Measurements from ENCODE around the gene SASH1.
"Not testable (repeated sequence)": the region's sequence is repeated elsewhere in the genome, so short reads cannot be mapped to it uniquely, and the experiment has no call there.

SASH1 gene

DNA sequence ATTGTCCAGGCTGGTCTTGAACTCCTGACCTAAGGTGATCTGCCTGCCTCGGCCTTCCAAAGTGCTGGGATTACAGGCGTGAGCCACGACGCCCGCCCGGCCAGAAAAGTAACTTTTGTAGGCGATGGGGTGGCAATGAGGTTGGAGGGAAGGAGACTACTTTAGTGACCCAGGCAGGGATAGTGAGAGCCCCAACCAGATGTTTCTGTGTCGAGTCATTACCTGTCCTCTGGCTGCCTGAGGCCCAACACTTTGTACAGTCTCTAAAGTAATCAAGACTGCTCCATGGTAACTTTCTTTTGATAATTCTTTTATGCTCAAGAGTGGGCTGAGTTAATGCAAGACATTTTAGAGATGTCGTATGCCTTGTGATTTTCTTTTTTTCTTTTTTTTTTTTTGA lies 6.8 kb downstream of the SASH1 start:
- TF ChIP-seq TARDBP (IDR thresholded peaks at IDR 0.05): no peak
- no peak for TF ChIP-seq BHLHE40 (IDR thresholded peaks at IDR 0.05; ENCODE audit: borderline replicate concordance)
- TF ChIP-seq NFRKB (IDR thresholded peaks at IDR 0.05): no peak
- no peak for TF ChIP-seq LEF1 (IDR thresholded peaks at IDR 0.05; ENCODE audit: borderline replicate concordance)
- no peak for TF ChIP-seq ELF4 (IDR thresholded peaks at IDR 0.05)
- TF ChIP-seq SUZ12 (IDR thresholded peaks at IDR 0.05): no peak
- TF ChIP-seq, protein P1, sequence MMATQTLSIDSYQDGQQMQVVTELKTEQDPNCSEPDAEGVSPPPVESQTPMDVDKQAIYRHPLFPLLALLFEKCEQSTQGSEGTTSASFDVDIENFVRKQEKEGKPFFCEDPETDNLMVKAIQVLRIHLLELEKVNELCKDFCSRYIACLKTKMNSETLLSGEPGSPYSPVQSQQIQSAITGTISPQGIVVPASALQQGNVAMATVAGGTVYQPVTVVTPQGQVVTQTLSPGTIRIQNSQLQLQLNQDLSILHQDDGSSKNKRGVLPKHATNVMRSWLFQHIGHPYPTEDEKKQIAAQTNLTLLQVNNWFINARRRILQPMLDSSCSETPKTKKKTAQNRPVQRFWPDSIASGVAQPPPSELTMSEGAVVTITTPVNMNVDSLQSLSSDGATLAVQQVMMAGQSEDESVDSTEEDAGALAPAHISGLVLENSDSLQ (IDR thresholded peaks at IDR 0.05): no peak
- TF ChIP-seq CTBP1 (IDR thresholded peaks at IDR 0.05; ENCODE audit: borderline replicate concordance): no peak
- TF ChIP-seq FOXA1 (IDR thresholded peaks at IDR 0.05): no peak
- TF ChIP-seq L3MBTL2 (conservative IDR thresholded peaks at IDR 0.05): no peak
- TF ChIP-seq FOXK2 (IDR thresholded peaks at IDR 0.05): no peak
- no peak for TF ChIP-seq FOXM1 (IDR thresholded peaks at IDR 0.05; ENCODE audit: borderline replicate concordance)
- no peak for TF ChIP-seq ZNF384 (IDR thresholded peaks at IDR 0.05)
- no peak for TF ChIP-seq ARNT (IDR thresholded peaks at IDR 0.05)
- no peak for TF ChIP-seq HDGF (IDR thresholded peaks at IDR 0.05; ENCODE audit: borderline replicate concordance)
- TF ChIP-seq SP1 (IDR thresholded peaks at IDR 0.05): no peak
- no peak for DNase-seq (ENCODE audit: extremely low spot score)
- POLR2A ChIA-PET: no interaction called here
- CTCF ChIA-PET: interaction anchor here (0.6 to 0.7 kb wide), 2 partner anchors 210 to 679 kb away, joined by 3 to 4 read pairs; no protein-coding TSS in a partner anchor

DNA sequence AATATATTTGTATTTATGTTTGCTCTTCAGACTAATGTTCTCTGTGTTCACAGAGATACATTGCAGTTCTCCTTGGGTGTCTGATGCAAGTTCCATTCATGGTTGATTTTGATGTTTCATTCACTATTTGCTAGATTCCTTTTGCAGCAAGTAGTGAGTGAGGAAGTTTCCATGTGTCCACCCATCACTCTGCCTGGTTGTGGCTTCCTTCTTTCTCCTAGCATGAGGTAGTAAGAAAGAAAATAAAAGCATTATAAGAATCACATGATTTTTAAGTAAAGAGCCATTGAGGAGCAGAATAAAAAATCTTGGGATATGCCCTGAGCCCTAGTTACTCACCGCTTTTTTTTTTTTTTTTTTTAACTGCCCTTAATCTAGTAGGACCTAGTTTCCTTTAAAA lies 8.7 kb downstream of the SASH1 start:
- ChIA-PET CTCF (no interaction called here), POLR2A (no interaction called here)
- DNase-seq (ENCODE audit: extremely low spot score): no peak
- no peak for TF ChIP-seq HDGF (IDR thresholded peaks at IDR 0.05; ENCODE audit: borderline replicate concordance)
- no peak for TF ChIP-seq ELF4 (IDR thresholded peaks at IDR 0.05)
- no peak for TF ChIP-seq CTBP1 (IDR thresholded peaks at IDR 0.05; ENCODE audit: borderline replicate concordance)
- no peak for TF ChIP-seq FOXK2 (IDR thresholded peaks at IDR 0.05)
- no peak for TF ChIP-seq FOXM1 (IDR thresholded peaks at IDR 0.05; ENCODE audit: borderline replicate concordance)
- TF ChIP-seq SP1 (IDR thresholded peaks at IDR 0.05): no peak
- no peak for TF ChIP-seq LEF1 (IDR thresholded peaks at IDR 0.05; ENCODE audit: borderline replicate concordance)
- TF ChIP-seq L3MBTL2 (conservative IDR thresholded peaks at IDR 0.05): no peak
- TF ChIP-seq FOXA1 (IDR thresholded peaks at IDR 0.05): no peak
- TF ChIP-seq TARDBP (IDR thresholded peaks at IDR 0.05): no peak
- TF ChIP-seq ZNF384 (IDR thresholded peaks at IDR 0.05): no peak

DNA sequence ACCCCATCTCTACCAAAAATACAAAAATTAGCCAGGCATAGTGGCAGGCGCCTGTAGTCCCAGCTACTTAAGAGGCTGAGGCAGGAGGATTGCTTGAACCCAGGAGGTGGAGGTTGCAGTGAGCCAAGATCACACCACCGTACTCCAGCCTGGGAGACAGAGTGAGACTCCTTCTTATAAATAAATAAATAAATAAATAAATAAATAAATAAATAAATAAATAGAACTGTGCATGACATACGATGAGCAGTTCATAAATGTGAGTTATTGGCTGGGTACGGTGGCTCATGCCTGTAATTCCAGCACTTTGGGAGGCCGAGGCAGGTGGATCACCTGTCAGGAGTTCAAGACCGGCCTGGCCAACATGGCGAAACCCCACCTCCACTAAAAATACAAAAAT lies 9.8 kb downstream of the SASH1 start:
- POLR2A ChIA-PET; CTCF ChIA-PET; DNase-seq (ENCODE audit: extremely low spot score): not testable (repeated sequence)

DNA sequence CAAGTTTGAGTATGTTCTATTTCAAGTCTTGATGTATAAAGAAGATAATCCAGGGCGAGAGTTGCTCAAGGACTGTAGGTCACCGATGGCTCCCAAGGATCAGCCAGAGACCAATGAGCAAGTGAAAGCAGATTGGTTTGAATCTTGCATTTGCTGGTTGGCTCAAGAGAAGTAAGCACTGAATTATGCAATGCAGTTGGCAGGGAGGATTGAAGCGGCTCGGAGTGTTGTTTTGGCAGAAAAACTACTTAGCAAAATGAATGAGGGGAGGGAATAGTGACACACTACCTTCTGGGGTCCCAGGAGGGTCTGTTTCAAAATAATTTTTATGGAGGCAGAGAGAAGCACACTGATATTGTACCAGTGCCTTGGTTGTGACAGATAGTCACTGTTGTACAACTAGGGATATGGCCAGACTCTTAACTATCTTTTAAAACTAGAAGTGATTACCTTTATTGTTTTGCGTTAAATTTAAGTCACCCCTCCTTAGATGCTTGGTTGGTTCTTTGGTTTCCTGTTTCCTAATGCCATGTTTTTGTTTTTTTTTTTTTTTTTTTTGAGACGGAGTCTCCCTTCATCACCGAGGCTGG lies 15.7 kb downstream of the SASH1 start:
- DNase-seq (ENCODE audit: extremely low spot score): no peak
- CTCF ChIA-PET: interaction anchor here (0.6 kb wide), 1 partner anchor 10 kb away, joined by 4 read pairs; no protein-coding TSS in a partner anchor
- TF ChIP-seq TARDBP (IDR thresholded peaks at IDR 0.05): no peak
- no peak for TF ChIP-seq L3MBTL2 (conservative IDR thresholded peaks at IDR 0.05)
- TF ChIP-seq FOXM1 (IDR thresholded peaks at IDR 0.05; ENCODE audit: borderline replicate concordance): no peak
- no peak for TF ChIP-seq ARNT (IDR thresholded peaks at IDR 0.05)
- TF ChIP-seq FOXA1 (IDR thresholded peaks at IDR 0.05): no peak
- no peak for TF ChIP-seq BHLHE40 (IDR thresholded peaks at IDR 0.05; ENCODE audit: borderline replicate concordance)
- no peak for TF ChIP-seq CTBP1 (IDR thresholded peaks at IDR 0.05; ENCODE audit: borderline replicate concordance)
- POLR2A ChIA-PET: no interaction called here

DNA sequence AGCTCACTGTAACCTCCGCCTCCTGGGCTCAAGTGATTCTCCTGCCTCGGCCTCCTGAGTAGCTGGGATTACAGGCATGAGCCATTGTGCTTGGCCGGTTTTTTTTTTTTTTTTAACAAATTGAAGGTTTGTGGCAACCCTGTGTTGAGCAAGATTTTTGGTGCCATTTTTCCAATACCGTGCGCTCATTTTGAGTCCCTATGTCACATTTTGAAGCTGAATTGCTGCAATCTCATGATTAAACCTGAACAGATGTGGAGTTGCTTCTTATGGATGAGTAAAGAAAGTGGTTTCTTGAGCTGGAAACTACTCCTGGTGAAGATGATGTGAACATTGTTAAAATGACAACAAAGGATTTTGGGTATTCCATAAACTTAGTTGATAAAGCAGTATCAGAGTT lies 16.6 kb downstream of the SASH1 start:
- ChIA-PET CTCF (no interaction called here), POLR2A (no interaction called here)
- DNase-seq (ENCODE audit: extremely low spot score): no peak
- TF ChIP-seq LEF1 (IDR thresholded peaks at IDR 0.05; ENCODE audit: borderline replicate concordance) (no peak), L3MBTL2 (conservative IDR thresholded peaks at IDR 0.05) (no peak), NFRKB (IDR thresholded peaks at IDR 0.05) (no peak), FOXA1 (IDR thresholded peaks at IDR 0.05) (no peak), TARDBP (IDR thresholded peaks at IDR 0.05) (no peak), ARNT (IDR thresholded peaks at IDR 0.05) (no peak), SUZ12 (IDR thresholded peaks at IDR 0.05) (no peak), FOXM1 (IDR thresholded peaks at IDR 0.05; ENCODE audit: borderline replicate concordance) (no peak), CTBP1 (IDR thresholded peaks at IDR 0.05; ENCODE audit: borderline replicate concordance) (no peak), HDGF (IDR thresholded peaks at IDR 0.05; ENCODE audit: borderline replicate concordance) (no peak), ZNF384 (IDR thresholded peaks at IDR 0.05) (no peak), ELF4 (IDR thresholded peaks at IDR 0.05) (no peak), FOXK2 (IDR thresholded peaks at IDR 0.05) (no peak), BHLHE40 (IDR thresholded peaks at IDR 0.05; ENCODE audit: borderline replicate concordance) (no peak), SP1 (IDR thresholded peaks at IDR 0.05) (no peak)
- TF ChIP-seq, protein P1 (IDR thresholded peaks at IDR 0.05): no peak

DNA sequence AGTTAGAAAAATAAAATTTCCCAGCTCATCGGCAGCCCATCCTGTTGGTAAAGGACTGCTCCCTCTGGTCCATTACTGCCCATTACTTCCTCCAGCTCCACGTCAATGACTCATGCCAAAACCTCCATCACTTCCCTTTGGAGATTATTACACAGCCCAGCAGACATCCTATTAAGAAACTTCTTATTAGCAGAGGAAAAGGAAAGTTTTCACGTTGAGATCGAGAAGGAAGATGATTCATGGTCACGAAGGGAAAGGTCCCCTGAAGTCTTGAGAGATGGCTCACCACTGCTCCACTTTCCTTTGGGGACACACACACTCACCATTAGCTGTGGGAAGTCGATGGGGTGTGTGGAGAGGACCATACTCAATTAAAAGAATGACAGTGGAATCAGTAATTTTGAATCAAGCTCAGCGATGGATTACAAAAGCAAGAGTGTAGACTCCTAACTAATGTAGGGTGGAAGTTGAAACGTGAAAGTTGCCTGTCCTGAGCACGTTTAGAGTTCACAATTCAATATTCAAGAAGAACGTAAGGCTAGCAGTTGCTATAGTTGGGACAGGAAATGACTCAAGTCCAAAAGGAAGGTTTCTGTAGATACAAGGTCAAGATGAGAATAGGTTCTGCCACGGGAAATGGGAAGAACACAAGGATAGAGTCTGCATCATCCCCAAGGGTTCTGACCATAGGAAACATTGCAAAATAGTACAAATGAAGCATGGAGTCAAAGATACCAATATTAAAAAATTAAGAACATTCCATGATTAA lies 21.6 kb downstream of the SASH1 start:
- CTCF ChIA-PET: no interaction called here
- DNase-seq (ENCODE audit: extremely low spot score): no peak
- POLR2A ChIA-PET: no interaction called here
- no peak for TF ChIP-seq SUZ12 (IDR thresholded peaks at IDR 0.05)
- no peak for TF ChIP-seq FOXM1 (IDR thresholded peaks at IDR 0.05; ENCODE audit: borderline replicate concordance)
- TF ChIP-seq BHLHE40 (IDR thresholded peaks at IDR 0.05; ENCODE audit: borderline replicate concordance): no peak
- TF ChIP-seq CTBP1 (IDR thresholded peaks at IDR 0.05; ENCODE audit: borderline replicate concordance): no peak
- TF ChIP-seq ZNF384 (IDR thresholded peaks at IDR 0.05): no peak
- TF ChIP-seq, protein P1 (IDR thresholded peaks at IDR 0.05): no peak
- TF ChIP-seq L3MBTL2 (conservative IDR thresholded peaks at IDR 0.05): no peak
- TF ChIP-seq TARDBP (IDR thresholded peaks at IDR 0.05): no peak
- no peak for TF ChIP-seq FOXK2 (IDR thresholded peaks at IDR 0.05)
- no peak for TF ChIP-seq LEF1 (IDR thresholded peaks at IDR 0.05; ENCODE audit: borderline replicate concordance)
- TF ChIP-seq SP1 (IDR thresholded peaks at IDR 0.05): no peak
- no peak for TF ChIP-seq HDGF (IDR thresholded peaks at IDR 0.05; ENCODE audit: borderline replicate concordance)
- no peak for TF ChIP-seq ELF4 (IDR thresholded peaks at IDR 0.05)
- no peak for TF ChIP-seq NFRKB (IDR thresholded peaks at IDR 0.05)
- no peak for TF ChIP-seq FOXA1 (IDR thresholded peaks at IDR 0.05)
